ENCODE data around the gene MATN4.
A peak's percentile ranks its signal among the peaks of the same experiment; 100 is the strongest.

Gene MATN4

GRCh38 chr20:45290677-45291355, 17.3 kb downstream of the MATN4 start:
- DNase-seq (ENCODE audit: low read depth in 3 of 3): peak; percentile 31 to 60 (median 56)

GRCh38 chr20:45289942-45290676, 18.0 kb downstream of the MATN4 start:
- DNase-seq (ENCODE audit: low read depth in 3 of 3): no peak

- no peak for DNase-seq (ENCODE audit: low read depth in 3 of 3)
These were observed 19.2 kb downstream of the MATN4 start for GRCh38 chr20:45288860-45289259.

GRCh38 chr20:45288376-45288775, 19.7 kb downstream of the MATN4 start:
- DNase-seq (ENCODE audit: low read depth in 3 of 3): no peak

- no peak for DNase-seq (ENCODE audit: low read depth in 3 of 3)
These were observed 24.5 kb downstream of the MATN4 start for GRCh38 chr20:45283551-45284057.

- DNase-seq (ENCODE audit: low read depth in 3 of 3): no peak
These were observed 25.2 kb downstream of the MATN4 start for GRCh38 chr20:45282700-45283550.

- no peak for DNase-seq (ENCODE audit: low read depth in 3 of 3)
These were observed 28.1 kb downstream of the MATN4 start for GRCh38 chr20:45279992-45280391.

- DNase-seq (ENCODE audit: low read depth in 3 of 3): no peak
These were observed 32.8 kb downstream of the MATN4 start for GRCh38 chr20:45275338-45275737.

- DNase-seq (ENCODE audit: low read depth in 3 of 3): no peak
These were observed 38.3 kb downstream of the MATN4 start for GRCh38 chr20:45269754-45270270.

GRCh38 chr20:45269056-45269455, 39.0 kb downstream of the MATN4 start:
- no peak for DNase-seq (ENCODE audit: low read depth in 3 of 3)

GRCh38 chr20:45268531-45268930, 39.6 kb downstream of the MATN4 start:
- no peak for DNase-seq (ENCODE audit: low read depth in 3 of 3)

GRCh38 chr20:45266977-45267376, 41.1 kb downstream of the MATN4 start:
- DNase-seq (ENCODE audit: low read depth in 3 of 3): no peak

GRCh38 chr20:45263556-45264266, 44.4 kb downstream of the MATN4 start:
- no peak for DNase-seq (ENCODE audit: low read depth in 3 of 3)

- DNase-seq (ENCODE audit: low read depth in 3 of 3): no peak
These were observed 49.4 kb downstream of the MATN4 start for GRCh38 chr20:45258664-45259063.

GRCh38 chr20:45258259-45258658, 49.8 kb downstream of the MATN4 start:
- no peak for DNase-seq (ENCODE audit: low read depth in 3 of 3)

GRCh38 chr20:45257711-45258110, 50.4 kb downstream of the MATN4 start:
- no peak for DNase-seq (ENCODE audit: low read depth in 3 of 3)

GRCh38 chr20:45257161-45257560, 50.9 kb downstream of the MATN4 start:
- no peak for DNase-seq (ENCODE audit: low read depth in 3 of 3)

GRCh38 chr20:45254383-45255262, 53.5 kb downstream of the MATN4 start, which contains the start of gene SLPI:
Gene SLPI (minus strand): TSS chr20:45254564. CDS start chr20:45254543, 21 bp downstream.
- no peak for DNase-seq (ENCODE audit: low read depth in 3 of 3)

GRCh38 chr20:45253261-45253660, 54.8 kb downstream of the MATN4 start:
- DNase-seq (ENCODE audit: low read depth in 3 of 3): no peak

- no peak for DNase-seq (ENCODE audit: low read depth in 3 of 3)
These were observed 56.1 kb downstream of the MATN4 start for GRCh38 chr20:45251884-45252560.
